Kidney (tissue), 22 donors: ENCODE measurements around the gene NOSIP. TPM values are rescaled to one million over a fixed set of nuclear protein-coding genes. Genes with fewer than 3 reads are reported as not detected.
A peak's percentile ranks its signal among the peaks of the same experiment; 100 is the strongest.

Experiments used
- DNase-seq, 5 donors: peaks; one replicate each; pipeline ENCODE4 v3.0.0-alpha.2; 2013 to 2020
- FAIRE-seq: peaks from 2 replicates; lab custom pipeline; 2012; peaks lifted over from hg19 to GRCh38; lab: Jason Lieb, UNC
- H3K27ac ChIP-seq, 2 donors: one replicate each; pipeline ENCODE4 v1.7.0; 2013; ENCODE audit warnings: low read depth in 2 of 2, low read length in 2 of 2, inconsistent platforms in 1 of 2
- H3K27me3 ChIP-seq: one replicate; pipeline ENCODE4 v1.7.1; 2013; ENCODE audit warnings: low read length, inconsistent platforms; ENCODE audit not compliant: control insufficient read depth, insufficient read depth
- H3K36me3 ChIP-seq, 3 donors: one replicate each; pipeline versions ENCODE4 v1.7.0 to v1.7.1; 2013; ENCODE audit warnings: low read length in 3 of 3, control low read depth in 1 of 3, inconsistent platforms in 1 of 3; ENCODE audit not compliant: insufficient read depth in 3 of 3, control insufficient read depth in 2 of 3
- H3K4me1 ChIP-seq, 3 donors: one replicate each; pipeline versions ENCODE4 v1.7.0 to v1.7.1; 2013; ENCODE audit warnings: low read length in 3 of 3, inconsistent platforms in 1 of 3, low read depth in 1 of 3; ENCODE audit not compliant: control insufficient read depth in 2 of 3, insufficient read depth in 2 of 3
- H3K4me3 ChIP-seq, 3 donors: one replicate each; pipeline versions ENCODE4 v1.7.0 to v1.8.1; 2013; ENCODE audit warnings: low read length in 3 of 3, control low read depth in 1 of 3, inconsistent platforms in 1 of 3
- H3K9ac ChIP-seq, 3 donors: one replicate each; pipeline versions ENCODE4 v1.7.0 to v1.7.1; 2013; ENCODE audit warnings: low read length in 3 of 3, control low read depth in 1 of 3, inconsistent platforms in 1 of 3
- H3K9me3 ChIP-seq, 3 donors: one replicate each; pipeline versions ENCODE4 v1.7.0 to v1.7.1; 2013; ENCODE audit warnings: low read length in 3 of 3, control low read depth in 1 of 3, inconsistent platforms in 1 of 3; ENCODE audit not compliant: control insufficient read depth in 2 of 3, insufficient read depth in 1 of 3
- intact Hi-C: fragments of 100-400 bp; cut with DNase I; formaldehyde crosslinking; loops from one replicate; pipeline ENCODE4 v1.11.1; 2022
- long read RNA-seq, 10 donors: library from polyadenylated mRNA in 1 of 10; unstranded in 1 of 10; transcript quantifications; one replicate each; pipeline ENCODE4 v2.0.0 and lab custom pipeline, GENCODE V29; 2021 to 2026
- polyA plus RNA-seq: library from polyadenylated mRNA; stranded (reverse); fragments of 350-450 nt; fragmentation: Illumina TruSeq; extraction: RNeasy Lipid Tissue Mini Kit (QIAGEN cat#74804); gene quantifications from one replicate; pipeline ENCODE4 v1.2.3, GENCODE V29; 2014; ENCODE audit warnings: low read depth, low replicate concordance; ENCODE audit not compliant: insufficient read depth
- total RNA-seq: library from RNA; stranded (reverse); fragmentation: NEBNext Ultra II Directional; extraction: Animal tissue kit (Norgen Biotek cat#: 25700); gene quantifications from one replicate; pipeline ENCODE4 v1.2.1, GENCODE V29; 2021
- TF ChIP-seq, protein P1 (sequence below): IDR thresholded peaks from 3 replicates; pipeline ENCODE4 v1.5.1; 2012; ENCODE audit warnings: mild to moderate bottlenecking, moderate library complexity, borderline replicate concordance; ENCODE audit not compliant: insufficient read depth; ENCODE audit errors: extremely low read depth
- donor health status: control.
- donor health status: control.
- donor health status: control.
- donor health status: control.
- donor health status: control.
- donor health status: DM: yes; HTN: yes; CAD: no.
- donor health status: Normal renal cell carcinoma (clear cell type).

NOSIP gene, protein sequence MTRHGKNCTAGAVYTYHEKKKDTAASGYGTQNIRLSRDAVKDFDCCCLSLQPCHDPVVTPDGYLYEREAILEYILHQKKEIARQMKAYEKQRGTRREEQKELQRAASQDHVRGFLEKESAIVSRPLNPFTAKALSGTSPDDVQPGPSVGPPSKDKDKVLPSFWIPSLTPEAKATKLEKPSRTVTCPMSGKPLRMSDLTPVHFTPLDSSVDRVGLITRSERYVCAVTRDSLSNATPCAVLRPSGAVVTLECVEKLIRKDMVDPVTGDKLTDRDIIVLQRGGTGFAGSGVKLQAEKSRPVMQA
- total RNA-seq (52.8 TPM), polyA plus RNA-seq (122 TPM)
- long read RNA-seq, donor 1, transcript NOSIP-204 (9 exons, 1,005 nt), result major isoform, 15 of 30 reads
- long read RNA-seq, donor 1, partial matches to known transcripts, result 13 of 30 reads
- long read RNA-seq, donor 1, other reads (novel, unspliced or antisense), result 0 of 30 reads
- long read RNA-seq, donor 2, transcript NOSIP-204 (9 exons, 1,005 nt), result major isoform, 8 of 14 reads
- long read RNA-seq, donor 2, partial matches to known transcripts, result 6 of 14 reads
- long read RNA-seq, donor 2, other reads (novel, unspliced or antisense), result 0 of 14 reads
- long read RNA-seq, donor 3, transcript NOSIP-204 (9 exons, 1,005 nt), result major isoform, 15 of 263 reads
- long read RNA-seq, donor 3, partial matches to known transcripts, result 219 of 263 reads
- long read RNA-seq, donor 3, other reads (novel, unspliced or antisense), result 26 of 263 reads
- long read RNA-seq, donor 4, transcript NOSIP-204 (9 exons, 1,005 nt), result major isoform, 7 of 8 reads
- long read RNA-seq, donor 4, partial matches to known transcripts, result 0 of 8 reads
- long read RNA-seq, donor 4, other reads (novel, unspliced or antisense), result 0 of 8 reads
- long read RNA-seq, donor 5, partial matches to known transcripts, result 0 of 1 reads
- long read RNA-seq, donor 5, other reads (novel, unspliced or antisense), result 0 of 1 reads
- long read RNA-seq, donor 6, transcript NOSIP-204 (9 exons, 1,005 nt), result major isoform, 31 of 56 reads
- long read RNA-seq, donor 6, partial matches to known transcripts, result 23 of 56 reads
- long read RNA-seq, donor 6, other reads (novel, unspliced or antisense), result 0 of 56 reads
- long read RNA-seq, donor 7, transcript NOSIP-204 (9 exons, 1,005 nt), result major isoform, 7 of 19 reads
- long read RNA-seq, donor 7, partial matches to known transcripts, result 5 of 19 reads
- long read RNA-seq, donor 7, other reads (novel, unspliced or antisense), result 7 of 19 reads
- long read RNA-seq, donor 8, transcript NOSIP-204 (9 exons, 1,005 nt), result major isoform, 23 of 35 reads
- long read RNA-seq, donor 8, partial matches to known transcripts, result 12 of 35 reads
- long read RNA-seq, donor 8, other reads (novel, unspliced or antisense), result 0 of 35 reads
- long read RNA-seq, donor 9, transcript NOSIP-204 (9 exons, 1,005 nt), result major isoform, 11 of 14 reads
- long read RNA-seq, donor 9, partial matches to known transcripts, result 0 of 14 reads
- long read RNA-seq, donor 9, other reads (novel, unspliced or antisense), result 0 of 14 reads
- long read RNA-seq, donor 10, transcript NOSIP-204 (9 exons, 1,005 nt), result major isoform, 6 of 8 reads
- long read RNA-seq, donor 10, partial matches to known transcripts, result 0 of 8 reads
- long read RNA-seq, donor 10, other reads (novel, unspliced or antisense), result 0 of 8 reads

DNA sequence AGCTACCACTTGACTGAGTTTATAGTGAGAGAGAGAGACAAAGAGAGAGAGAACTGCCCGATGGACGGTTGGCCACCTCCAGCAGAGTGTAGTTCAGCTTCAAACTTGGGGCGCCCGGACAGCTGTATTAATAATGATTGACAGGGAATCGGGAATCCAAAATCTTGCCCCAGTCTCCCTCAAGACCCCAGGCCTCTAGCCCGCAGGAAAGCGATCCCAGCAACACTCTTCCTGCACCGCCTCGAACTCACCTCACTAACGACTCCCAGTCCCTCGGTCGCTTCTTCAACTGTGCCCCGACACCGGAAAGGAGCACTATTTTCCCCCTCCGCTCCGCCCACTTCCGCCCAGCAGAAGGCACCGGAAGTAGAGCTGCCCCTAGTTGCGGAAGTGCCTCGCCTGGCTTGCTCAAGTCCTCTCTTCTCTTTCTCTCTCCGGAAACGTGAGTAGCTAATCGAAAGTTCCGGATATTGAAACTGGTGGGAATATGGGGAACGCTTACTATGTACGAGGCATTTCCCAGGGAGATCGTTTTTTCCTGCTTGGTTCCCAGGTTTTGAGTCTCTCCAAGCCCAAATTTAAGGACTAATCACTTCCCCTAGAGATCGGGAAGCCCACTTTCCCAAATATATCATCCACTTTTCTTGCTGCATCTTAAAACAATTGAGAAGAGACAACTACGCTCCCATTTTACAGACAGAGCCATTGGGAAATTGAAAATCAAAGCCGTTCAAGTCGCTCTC lies at the start of gene NOSIP:
Gene NOSIP, minus strand, starts transcription at position 293 of the 743 bp plus-strand sequence. CDS start 19,865 bp downstream, outside the sequence.
- H3K36me3 ChIP-seq, result peaks cover 0 to under 1% (median 0%) of the 10 kb centered on the region in 3 donors
- FAIRE-seq (peak; percentile 52), DNase-seq (peak; percentile 97 to 98 (median 98))
- peak within 1 kb of the TSS; percentile 54 to 98 (median 62) for H3K9ac ChIP-seq
- H3K27ac ChIP-seq, result peak within 1 kb of the TSS; percentile 13 to 60
- H3K4me1 ChIP-seq, result peaks cover 0 to 5% (median 4%) of the 10 kb centered on the region in 3 donors
- TF ChIP-seq, protein P1, sequence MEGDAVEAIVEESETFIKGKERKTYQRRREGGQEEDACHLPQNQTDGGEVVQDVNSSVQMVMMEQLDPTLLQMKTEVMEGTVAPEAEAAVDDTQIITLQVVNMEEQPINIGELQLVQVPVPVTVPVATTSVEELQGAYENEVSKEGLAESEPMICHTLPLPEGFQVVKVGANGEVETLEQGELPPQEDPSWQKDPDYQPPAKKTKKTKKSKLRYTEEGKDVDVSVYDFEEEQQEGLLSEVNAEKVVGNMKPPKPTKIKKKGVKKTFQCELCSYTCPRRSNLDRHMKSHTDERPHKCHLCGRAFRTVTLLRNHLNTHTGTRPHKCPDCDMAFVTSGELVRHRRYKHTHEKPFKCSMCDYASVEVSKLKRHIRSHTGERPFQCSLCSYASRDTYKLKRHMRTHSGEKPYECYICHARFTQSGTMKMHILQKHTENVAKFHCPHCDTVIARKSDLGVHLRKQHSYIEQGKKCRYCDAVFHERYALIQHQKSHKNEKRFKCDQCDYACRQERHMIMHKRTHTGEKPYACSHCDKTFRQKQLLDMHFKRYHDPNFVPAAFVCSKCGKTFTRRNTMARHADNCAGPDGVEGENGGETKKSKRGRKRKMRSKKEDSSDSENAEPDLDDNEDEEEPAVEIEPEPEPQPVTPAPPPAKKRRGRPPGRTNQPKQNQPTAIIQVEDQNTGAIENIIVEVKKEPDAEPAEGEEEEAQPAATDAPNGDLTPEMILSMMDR, result peak; percentile 19
- no peaks in the 10 kb centered on the region for H3K9me3 ChIP-seq
- intact Hi-C loops, result no loop called here
- H3K4me3 ChIP-seq, result peak within 1 kb of the TSS; percentile 74 to 97 (median 77)
- H3K27me3 ChIP-seq, result no peaks in the 10 kb centered on the region

DNA sequence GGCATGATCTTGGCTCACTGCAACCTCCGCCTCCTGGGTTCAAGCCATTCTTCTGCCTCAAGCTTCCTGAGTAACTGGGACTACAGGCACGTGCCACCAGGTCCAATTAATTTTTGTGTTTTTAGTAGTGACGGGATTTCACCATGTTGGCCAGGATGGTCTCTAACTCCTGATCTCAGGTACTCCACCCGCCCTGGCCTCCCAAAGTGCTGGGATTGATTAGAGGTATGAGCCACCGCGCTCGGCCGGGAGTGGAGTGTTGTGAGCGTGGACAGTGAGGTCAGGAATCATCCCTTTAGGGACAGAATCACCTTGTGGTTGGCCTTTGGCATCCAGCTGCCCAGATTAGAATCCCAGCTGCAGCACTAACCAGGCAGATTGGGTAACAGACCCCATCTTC lies 49.3 kb upstream of the NOSIP start:
- Histone ChIP-seq H3K4me3 (no peak overlapping the region), H3K4me1 (peaks cover 0 to 4% (median 4%) of the 10 kb centered on the region in 3 donors), H3K36me3 (peaks cover 0 to 3% (median 0%) of the 10 kb centered on the region in 3 donors), H3K27me3 (no peaks in the 10 kb centered on the region), H3K27ac (no peak overlapping the region), H3K9ac (no peak overlapping the region), H3K9me3 (no peaks in the 10 kb centered on the region)
- DNase-seq (no peak), FAIRE-seq (no peak)
- intact Hi-C loops, result no loop called here
- TF ChIP-seq, protein P1, result no peak
